Measurements from ENCODE around the gene EMX1. TPM values are rescaled to one million over a fixed set of nuclear protein-coding genes. Genes with fewer than 3 reads are reported as not detected.

The EMX1 gene
- total RNA-seq, 1 donor from 2014 or later = not detected

- no peak for ATAC-seq
- no peak for DNase-seq
- intact Hi-C loops (cut with DNase I) = no loop called here
These were observed 65.6 kb downstream of the EMX1 start for GRCh38 chr2:72982781-72983499.

GRCh38 chr2:72983500-72984161 lies 66.3 kb downstream of the EMX1 start:
- no peaks in the 10 kb centered on the region for H3K27me3 ChIP-seq (ENCODE audit: low read depth)
- peaks cover 12% of the 10 kb centered on the region for H3K36me3 ChIP-seq
- ATAC-seq (no peak), DNase-seq (no peak)
- H3K4me3 ChIP-seq = no peak overlapping the region
- H3K27ac ChIP-seq = no peak overlapping the region
- intact Hi-C loops (cut with DNase I) = no loop called here
- H3K4me1 ChIP-seq = no peaks in the 10 kb centered on the region
- no peaks in the 10 kb centered on the region for H3K9me3 ChIP-seq
- TF ChIP-seq CTCF (IDR thresholded peaks at IDR 0.05) = no peak

More at GRCh38 chr2:72982781-72983499, 65.6 kb downstream of the EMX1 start:
- Histone ChIP-seq H3K27ac (no peak overlapping the region), H3K9me3 (no peaks in the 10 kb centered on the region), H3K4me3 (no peak overlapping the region), H3K4me1 (no peaks in the 10 kb centered on the region), H3K27me3 (ENCODE audit: low read depth) (no peaks in the 10 kb centered on the region), H3K36me3 (peaks cover 10% of the 10 kb centered on the region)
- TF ChIP-seq CTCF (IDR thresholded peaks at IDR 0.05) = no peak

DNA sequence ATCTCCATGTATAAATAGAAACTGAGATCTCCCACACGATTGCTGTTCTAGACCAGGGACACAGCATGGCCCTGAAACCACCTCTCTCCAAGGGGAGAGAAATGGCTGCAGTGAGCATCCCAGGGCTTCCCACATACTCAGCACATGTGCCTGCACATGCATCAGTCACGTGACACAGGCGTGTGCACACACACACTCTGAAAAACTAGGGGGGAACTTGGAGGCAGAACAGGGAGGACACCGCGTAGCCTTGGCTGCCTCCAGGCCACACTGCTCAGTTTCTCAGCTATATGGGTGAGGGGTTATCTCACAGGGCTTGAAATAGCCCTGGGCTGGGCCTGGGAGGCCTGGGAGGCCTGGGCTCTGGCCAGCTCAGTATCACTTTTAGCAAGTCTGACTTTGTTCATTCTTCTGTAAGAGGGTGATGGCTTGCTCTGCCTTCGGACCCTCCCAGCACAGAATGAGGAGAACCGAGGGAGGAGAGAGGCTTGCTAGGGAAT lies 66.9 kb downstream of the EMX1 start:
- intact Hi-C loops (cut with DNase I) = no loop called here
- H3K9me3 ChIP-seq = no peaks in the 10 kb centered on the region
- no peak overlapping the region for H3K27ac ChIP-seq
- H3K27me3 ChIP-seq (ENCODE audit: low read depth) = no peaks in the 10 kb centered on the region
- DNase-seq (no peak), ATAC-seq (no peak)
- peaks cover 12% of the 10 kb centered on the region for H3K36me3 ChIP-seq
- no peaks in the 10 kb centered on the region for H3K4me1 ChIP-seq
- no peak for TF ChIP-seq CTCF (IDR thresholded peaks at IDR 0.05)
- no peak overlapping the region for H3K4me3 ChIP-seq

Other genes with a start within 250 kb of the EMX1 start
- 33.0 TPM for gene EXOC6B, start 91.5 kb upstream of the EMX1 start, total RNA-seq
- 46.2 TPM for gene SPR, start 30.1 kb upstream of the EMX1 start, total RNA-seq
- gene SFXN5, start 154.2 kb downstream of the EMX1 start, total RNA-seq = 15.4 TPM
- gene RAB11FIP5, start 195.4 kb downstream of the EMX1 start, total RNA-seq = 20.6 TPM